Activated gamma-delta T cell treated with Interleukin-2 at 50 U/mL for 16 hours (primary cell): ENCODE results near the gene NOTCH3.
A peak's percentile ranks its signal among the peaks of the same experiment; 100 is the strongest.

Source experiments
- DNase-seq: peaks from one replicate; pipeline ENCODE4 v3.0.0-alpha.2; 2020

The NOTCH3 gene

DNA sequence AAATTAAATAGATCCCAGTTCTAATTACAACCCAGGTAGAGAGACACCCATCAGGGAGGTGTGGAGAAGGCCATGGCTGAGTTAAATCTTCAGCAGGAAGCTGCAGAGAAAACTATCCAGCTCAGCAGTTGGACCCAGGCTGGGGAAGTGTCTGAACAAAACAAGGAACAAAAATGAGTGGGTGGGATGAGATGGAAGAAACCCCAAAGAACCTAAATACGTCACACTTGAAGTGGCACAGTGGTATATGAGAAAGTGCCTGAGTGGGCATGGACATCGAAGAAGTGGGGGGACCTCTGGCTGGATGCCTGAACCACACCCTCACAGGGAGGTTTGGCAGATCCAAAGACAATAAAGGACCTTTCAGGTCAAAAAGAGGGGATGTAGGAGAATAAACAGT is 35.0 kb upstream of the NOTCH3 start:
- DNase-seq, result no peak

- DNase-seq, result no peak
These were observed 33.8 kb upstream of the NOTCH3 start for GRCh38 chr19:15234431-15235130.

GRCh38 chr19:15231271-15231670 is 30.5 kb upstream of the NOTCH3 start:
- no peak for DNase-seq

- DNase-seq, result no peak
These were observed 26.5 kb upstream of the NOTCH3 start for GRCh38 chr19:15227261-15227660.

GRCh38 chr19:15225760-15226159 is 25.0 kb upstream of the NOTCH3 start:
- no peak for DNase-seq

- DNase-seq, result no peak
These were observed 23.0 kb upstream of the NOTCH3 start for GRCh38 chr19:15223649-15224361.

GRCh38 chr19:15222738-15223648 is 22.2 kb upstream of the NOTCH3 start:
- peak; percentile 67 for DNase-seq

DNA sequence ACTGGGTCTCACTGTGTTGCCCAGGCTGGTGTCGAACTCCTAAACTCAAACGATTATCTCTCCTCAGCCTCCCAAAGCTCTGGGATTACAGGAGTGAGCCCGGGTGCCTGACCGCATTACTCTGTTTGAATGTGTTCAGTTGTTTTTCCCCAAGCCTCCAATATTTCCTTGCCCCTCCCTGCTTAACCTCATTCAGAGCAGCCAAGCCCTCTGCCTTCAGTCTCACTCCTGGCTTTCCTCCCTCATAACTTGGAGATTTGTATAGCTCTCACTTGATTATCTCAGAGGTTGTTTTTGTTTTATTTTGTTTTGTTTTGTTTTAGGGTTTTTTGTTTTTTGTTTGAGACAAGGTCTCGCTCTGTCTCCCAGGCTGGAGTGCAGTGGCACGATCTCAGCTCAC is 20.0 kb upstream of the NOTCH3 start:
- no peak for DNase-seq

- no peak for DNase-seq
These were observed 17.7 kb upstream of the NOTCH3 start for GRCh38 chr19:15218501-15218900.

DNA sequence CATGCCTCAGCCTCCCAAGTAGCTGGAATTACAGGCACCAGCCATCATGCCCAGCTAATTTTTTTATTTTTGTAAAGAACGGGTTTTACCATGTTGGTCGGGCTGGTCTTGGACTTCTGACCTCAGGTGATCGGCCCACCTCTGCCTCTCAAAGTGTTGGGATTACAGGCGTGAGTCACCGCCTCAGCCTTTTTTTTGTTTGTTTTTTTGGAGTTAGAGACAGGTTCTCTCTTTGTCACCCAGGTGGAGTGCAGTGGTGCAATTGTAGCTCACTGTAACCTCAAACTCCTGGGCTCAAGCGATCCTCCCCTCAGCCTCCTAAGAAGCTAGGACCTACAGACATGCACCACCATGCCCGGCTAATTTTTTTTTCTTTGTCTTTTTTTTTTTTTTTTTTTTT is 15.6 kb upstream of the NOTCH3 start:
- no peak for DNase-seq

- no peak for DNase-seq
These were observed 13.1 kb upstream of the NOTCH3 start for GRCh38 chr19:15213715-15214381.

GRCh38 chr19:15212711-15213110 is 11.9 kb upstream of the NOTCH3 start:
- DNase-seq, result no peak

GRCh38 chr19:15210323-15210781 is 9.6 kb upstream of the NOTCH3 start:
- DNase-seq, result no peak

GRCh38 chr19:15201374-15202023 is 704 bp upstream of the NOTCH3 start:
- DNase-seq, result no peak

DNA sequence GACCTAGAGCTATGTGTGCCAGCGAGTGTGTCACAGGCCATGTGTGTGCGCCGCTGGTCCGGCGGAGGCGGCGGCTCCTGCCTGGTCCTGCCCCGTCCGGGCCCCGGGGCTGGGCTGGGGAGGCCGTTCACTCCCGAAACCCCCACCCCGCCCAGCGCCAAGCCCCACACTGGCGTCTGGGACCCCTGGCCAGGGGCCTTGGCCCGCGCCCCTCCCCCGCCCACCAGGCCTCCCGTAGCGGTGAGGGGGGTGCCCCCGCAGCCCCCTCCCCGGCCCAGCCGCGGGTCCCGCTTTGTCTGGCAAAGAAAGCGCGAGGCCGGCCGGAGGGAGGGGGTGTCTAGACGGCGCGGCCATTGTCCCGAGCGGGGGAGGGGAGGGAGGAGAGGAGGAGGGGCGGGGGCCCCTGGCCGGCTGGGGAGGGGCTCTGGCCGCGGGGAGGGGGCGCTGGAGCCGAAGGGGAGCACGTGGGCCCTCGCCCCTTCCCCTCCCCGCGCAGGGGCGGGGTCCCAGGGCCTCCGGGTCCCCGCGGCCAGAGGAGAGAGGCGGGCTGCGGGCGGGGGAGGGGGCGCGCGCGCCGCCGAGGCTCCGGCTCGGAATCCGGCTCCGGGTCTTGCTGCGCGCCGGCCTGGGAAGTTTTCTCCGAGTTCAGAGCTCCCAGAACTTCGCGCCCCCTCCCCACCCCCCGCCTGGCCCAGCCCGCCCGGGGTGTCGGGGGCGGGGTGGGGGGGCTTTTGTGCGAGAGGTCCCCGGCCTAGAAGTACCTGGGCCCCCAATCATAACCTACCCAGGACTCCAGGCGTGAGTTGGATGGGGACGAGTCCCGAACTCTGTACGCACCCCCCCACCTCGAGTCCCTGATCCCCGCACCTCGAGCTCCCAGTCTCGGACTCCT is 888 bp downstream of the NOTCH3 start:
- DNase-seq, result no peak

DNA sequence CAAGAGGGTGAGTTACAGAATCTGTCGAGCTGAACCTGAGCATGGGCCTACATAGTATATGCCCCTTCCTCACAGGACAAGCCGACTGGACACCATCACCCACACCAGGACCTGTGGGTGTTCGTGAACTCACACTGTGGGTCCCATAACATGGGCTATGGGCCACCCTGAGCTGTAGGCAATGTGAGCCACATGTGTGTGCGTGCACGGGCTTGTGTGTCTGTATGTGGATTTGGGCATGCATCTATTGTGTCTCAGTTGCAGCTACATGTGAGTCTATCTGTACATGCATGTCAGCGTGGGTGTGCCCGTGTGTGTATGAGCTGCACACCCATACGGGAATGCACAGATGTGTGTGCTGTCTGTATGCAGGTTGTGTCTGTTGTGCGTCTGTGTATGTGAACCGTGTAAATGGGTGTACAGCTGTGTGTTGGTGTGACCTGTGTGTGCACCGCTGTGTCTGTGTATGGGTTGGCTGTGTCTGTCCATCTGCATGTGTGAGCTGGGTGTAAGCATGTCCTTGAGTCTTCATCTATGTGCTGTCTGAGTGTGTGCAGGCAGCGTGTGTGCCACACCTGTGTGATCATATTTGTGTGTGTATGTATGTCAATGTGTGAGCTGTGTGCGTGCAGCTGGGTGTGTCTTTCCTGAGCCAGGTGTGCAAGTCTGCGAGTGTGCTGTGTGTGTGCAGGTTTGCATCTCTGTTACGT is 1.7 kb downstream of the NOTCH3 start:
- DNase-seq, result no peak

DNA sequence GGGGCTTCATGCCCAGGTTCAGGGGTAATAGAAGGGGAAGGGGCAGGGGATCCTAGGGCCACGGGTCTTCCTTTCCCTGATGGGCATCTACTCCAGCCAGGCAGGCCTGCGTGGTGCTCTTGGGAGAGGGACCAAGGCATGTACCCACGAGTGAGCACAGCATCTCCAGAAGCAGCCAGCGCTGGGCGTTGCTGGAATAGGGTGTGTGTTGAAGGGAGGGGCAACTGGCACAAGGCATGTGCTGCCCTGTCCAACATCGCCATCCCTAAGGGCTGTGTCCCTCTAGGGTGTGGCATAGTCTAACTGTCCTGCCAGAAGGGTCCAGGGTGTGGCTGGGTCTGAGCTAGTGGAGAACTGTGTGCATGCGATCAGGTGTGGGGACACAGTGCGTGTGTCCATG is 2.9 kb downstream of the NOTCH3 start:
- DNase-seq, result no peak

DNA sequence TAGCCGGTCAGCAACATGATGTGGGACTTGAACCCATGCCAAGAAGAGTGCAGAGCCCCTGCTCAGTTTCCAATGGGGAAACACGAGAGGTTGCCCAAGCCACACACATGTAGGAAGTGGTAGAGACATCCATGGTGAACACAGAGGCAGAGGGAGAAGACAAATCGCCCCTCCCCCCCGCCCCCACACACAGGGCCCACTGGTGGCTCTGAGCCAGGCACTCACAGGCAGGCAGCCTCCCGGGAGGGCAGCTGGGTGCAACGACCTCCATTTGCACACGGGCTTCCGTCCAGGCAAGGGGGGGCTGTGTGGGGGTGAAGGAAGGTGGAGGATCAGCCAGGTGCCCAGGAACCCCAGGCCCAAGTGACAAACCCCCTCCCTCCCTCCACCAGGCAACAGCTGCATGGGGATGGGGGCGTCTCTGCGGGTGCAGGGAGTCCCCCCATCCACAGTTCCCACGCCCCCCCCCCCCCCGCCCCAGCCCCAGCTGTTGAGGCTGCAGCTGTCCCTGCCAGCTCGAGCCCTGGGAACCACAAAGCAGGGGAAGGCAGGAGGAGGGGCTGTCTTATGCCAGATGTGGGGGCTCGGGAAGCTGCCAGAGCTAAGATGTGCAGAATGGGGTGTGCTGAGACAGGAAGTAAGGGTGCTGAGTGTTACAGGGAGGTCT is 3.4 kb downstream of the NOTCH3 start:
- no peak for DNase-seq

- no peak for DNase-seq
These were observed 4.3 kb downstream of the NOTCH3 start for GRCh38 chr19:15196360-15197005.
